ENCODE data around the gene METTL15. TPM values are rescaled to one million over a fixed set of nuclear protein-coding genes. Genes with fewer than 3 reads are reported as not detected.

The METTL15 gene
- total and polyA plus RNA-seq, 2 experiments from 2014 or later = 9.0 to 19.8 TPM

GRCh38 chr11:28123151-28123581 lies 15.0 kb downstream of the METTL15 start (continued):
- no peak for TF ChIP-seq ZNF462 (CRISPR knock-in tag; IDR thresholded peaks at IDR 0.05)
- TF ChIP-seq, protein P1, sequence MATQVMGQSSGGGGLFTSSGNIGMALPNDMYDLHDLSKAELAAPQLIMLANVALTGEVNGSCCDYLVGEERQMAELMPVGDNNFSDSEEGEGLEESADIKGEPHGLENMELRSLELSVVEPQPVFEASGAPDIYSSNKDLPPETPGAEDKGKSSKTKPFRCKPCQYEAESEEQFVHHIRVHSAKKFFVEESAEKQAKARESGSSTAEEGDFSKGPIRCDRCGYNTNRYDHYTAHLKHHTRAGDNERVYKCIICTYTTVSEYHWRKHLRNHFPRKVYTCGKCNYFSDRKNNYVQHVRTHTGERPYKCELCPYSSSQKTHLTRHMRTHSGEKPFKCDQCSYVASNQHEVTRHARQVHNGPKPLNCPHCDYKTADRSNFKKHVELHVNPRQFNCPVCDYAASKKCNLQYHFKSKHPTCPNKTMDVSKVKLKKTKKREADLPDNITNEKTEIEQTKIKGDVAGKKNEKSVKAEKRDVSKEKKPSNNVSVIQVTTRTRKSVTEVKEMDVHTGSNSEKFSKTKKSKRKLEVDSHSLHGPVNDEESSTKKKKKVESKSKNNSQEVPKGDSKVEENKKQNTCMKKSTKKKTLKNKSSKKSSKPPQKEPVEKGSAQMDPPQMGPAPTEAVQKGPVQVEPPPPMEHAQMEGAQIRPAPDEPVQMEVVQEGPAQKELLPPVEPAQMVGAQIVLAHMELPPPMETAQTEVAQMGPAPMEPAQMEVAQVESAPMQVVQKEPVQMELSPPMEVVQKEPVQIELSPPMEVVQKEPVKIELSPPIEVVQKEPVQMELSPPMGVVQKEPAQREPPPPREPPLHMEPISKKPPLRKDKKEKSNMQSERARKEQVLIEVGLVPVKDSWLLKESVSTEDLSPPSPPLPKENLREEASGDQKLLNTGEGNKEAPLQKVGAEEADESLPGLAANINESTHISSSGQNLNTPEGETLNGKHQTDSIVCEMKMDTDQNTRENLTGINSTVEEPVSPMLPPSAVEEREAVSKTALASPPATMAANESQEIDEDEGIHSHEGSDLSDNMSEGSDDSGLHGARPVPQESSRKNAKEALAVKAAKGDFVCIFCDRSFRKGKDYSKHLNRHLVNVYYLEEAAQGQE (IDR thresholded peaks at IDR 0.05; ENCODE audit: unreplicated experiment) = no peak
- TF ChIP-seq, protein P2, sequence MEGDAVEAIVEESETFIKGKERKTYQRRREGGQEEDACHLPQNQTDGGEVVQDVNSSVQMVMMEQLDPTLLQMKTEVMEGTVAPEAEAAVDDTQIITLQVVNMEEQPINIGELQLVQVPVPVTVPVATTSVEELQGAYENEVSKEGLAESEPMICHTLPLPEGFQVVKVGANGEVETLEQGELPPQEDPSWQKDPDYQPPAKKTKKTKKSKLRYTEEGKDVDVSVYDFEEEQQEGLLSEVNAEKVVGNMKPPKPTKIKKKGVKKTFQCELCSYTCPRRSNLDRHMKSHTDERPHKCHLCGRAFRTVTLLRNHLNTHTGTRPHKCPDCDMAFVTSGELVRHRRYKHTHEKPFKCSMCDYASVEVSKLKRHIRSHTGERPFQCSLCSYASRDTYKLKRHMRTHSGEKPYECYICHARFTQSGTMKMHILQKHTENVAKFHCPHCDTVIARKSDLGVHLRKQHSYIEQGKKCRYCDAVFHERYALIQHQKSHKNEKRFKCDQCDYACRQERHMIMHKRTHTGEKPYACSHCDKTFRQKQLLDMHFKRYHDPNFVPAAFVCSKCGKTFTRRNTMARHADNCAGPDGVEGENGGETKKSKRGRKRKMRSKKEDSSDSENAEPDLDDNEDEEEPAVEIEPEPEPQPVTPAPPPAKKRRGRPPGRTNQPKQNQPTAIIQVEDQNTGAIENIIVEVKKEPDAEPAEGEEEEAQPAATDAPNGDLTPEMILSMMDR (conservative IDR thresholded peaks at IDR 0.05; ENCODE audit: low read depth in 2 of 2) = no peak
- TF ChIP-seq CREB1 (CRISPR knock-in tag; IDR thresholded peaks at IDR 0.05; ENCODE audit: low read depth) = no peak
- no peak for TF ChIP-seq POLR2AphosphoS5 (IDR thresholded peaks at IDR 0.05; ENCODE audit: low read depth)
- TF ChIP-seq NANOG (IDR thresholded peaks at IDR 0.05; ENCODE audit: borderline replicate concordance) = no peak

Data from GM23338 (cell line).